NT2/D1 (cell line): ENCODE data around the gene CFAP74.

Source experiments
- SUZ12 ChIP-seq: IDR thresholded peaks from 2 replicates; pipeline ENCODE4 v1.6.1; 2011; ENCODE audit not compliant: insufficient read length, insufficient read depth; ENCODE audit errors: extremely low read depth
- YY1 ChIP-seq: IDR thresholded peaks from 2 replicates; pipeline ENCODE4 v1.6.1; 2011; ENCODE audit not compliant: insufficient read length, insufficient read depth
- ZNF274 ChIP-seq: IDR thresholded peaks from 2 replicates; pipeline ENCODE4 v1.6.1; 2011; ENCODE audit warnings: mild to moderate bottlenecking, low read depth, low read length

DNA sequence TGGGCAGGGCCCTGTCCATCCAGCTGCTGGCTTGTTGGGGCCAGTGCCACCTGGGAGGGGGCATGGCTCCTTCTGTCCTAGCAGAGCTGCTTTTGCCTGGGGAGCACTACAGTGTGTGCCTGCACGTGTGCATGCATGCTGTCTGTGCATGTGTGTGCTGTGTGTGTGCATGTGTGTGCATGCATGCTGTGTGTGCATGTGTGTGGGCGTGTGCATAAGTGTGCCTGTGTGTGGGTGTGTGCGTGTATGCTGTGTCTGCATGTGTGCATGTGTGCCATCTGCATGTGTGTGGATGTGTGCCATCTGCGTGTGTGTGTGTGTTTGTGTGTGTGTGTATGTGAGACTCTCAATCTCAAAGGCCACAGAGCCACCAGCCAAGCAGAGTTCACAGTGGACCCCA is 38.3 kb upstream of the CFAP74 start:
- TF ChIP-seq YY1 = no peak
- no peak for TF ChIP-seq SUZ12
- TF ChIP-seq ZNF274 = no peak
